ENCODE measurements around the gene INSYN2B.

GRCh38 chr5:169980418-169981053, at the start of gene INSYN2B:
- TF ChIP-seq CTCF (conservative IDR thresholded peaks at IDR 0.05; ENCODE audit: low read depth, low read length) (peak; percentile 84), EZH2 (IDR thresholded peaks at IDR 0.05; ENCODE audit: low read length, unreplicated experiment) (no peak)
